ENCODE results near the gene CLASRP.

CLASRP gene

GRCh38 chr19:45092747-45093678, 54.2 kb downstream of the CLASRP start, which contains the start of gene PPP1R37:
Gene PPP1R37 (plus strand): TSS chr19:45093179. CDS start chr19:45093326, 147 bp downstream.
- peaks cover 0 to 5% (median 0%) of the 10 kb centered on the region in 3 donors for H3K36me3 ChIP-seq
- DNase-seq, result peak; percentile 93 to 95
- peak within 1 kb of the TSS; percentile 80 to 83 for H3K4me3 ChIP-seq
- intact Hi-C loops (cut with DNase I; ENCODE audit: low total_unique reads), result no loop called here
- TF ChIP-seq, protein P1, sequence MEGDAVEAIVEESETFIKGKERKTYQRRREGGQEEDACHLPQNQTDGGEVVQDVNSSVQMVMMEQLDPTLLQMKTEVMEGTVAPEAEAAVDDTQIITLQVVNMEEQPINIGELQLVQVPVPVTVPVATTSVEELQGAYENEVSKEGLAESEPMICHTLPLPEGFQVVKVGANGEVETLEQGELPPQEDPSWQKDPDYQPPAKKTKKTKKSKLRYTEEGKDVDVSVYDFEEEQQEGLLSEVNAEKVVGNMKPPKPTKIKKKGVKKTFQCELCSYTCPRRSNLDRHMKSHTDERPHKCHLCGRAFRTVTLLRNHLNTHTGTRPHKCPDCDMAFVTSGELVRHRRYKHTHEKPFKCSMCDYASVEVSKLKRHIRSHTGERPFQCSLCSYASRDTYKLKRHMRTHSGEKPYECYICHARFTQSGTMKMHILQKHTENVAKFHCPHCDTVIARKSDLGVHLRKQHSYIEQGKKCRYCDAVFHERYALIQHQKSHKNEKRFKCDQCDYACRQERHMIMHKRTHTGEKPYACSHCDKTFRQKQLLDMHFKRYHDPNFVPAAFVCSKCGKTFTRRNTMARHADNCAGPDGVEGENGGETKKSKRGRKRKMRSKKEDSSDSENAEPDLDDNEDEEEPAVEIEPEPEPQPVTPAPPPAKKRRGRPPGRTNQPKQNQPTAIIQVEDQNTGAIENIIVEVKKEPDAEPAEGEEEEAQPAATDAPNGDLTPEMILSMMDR (IDR thresholded peaks at IDR 0.05), result peak; percentile 39 to 47
- H3K27me3 ChIP-seq, result no peaks in the 10 kb centered on the region
- H3K27ac ChIP-seq, result peak within 1 kb of the TSS; percentile 77 to 84
- H3K4me1 ChIP-seq, result peaks cover 0 to 55% (median 39%) of the 10 kb centered on the region in 4 donors
- H3K9me3 ChIP-seq, result no peaks in the 10 kb centered on the region

DNA sequence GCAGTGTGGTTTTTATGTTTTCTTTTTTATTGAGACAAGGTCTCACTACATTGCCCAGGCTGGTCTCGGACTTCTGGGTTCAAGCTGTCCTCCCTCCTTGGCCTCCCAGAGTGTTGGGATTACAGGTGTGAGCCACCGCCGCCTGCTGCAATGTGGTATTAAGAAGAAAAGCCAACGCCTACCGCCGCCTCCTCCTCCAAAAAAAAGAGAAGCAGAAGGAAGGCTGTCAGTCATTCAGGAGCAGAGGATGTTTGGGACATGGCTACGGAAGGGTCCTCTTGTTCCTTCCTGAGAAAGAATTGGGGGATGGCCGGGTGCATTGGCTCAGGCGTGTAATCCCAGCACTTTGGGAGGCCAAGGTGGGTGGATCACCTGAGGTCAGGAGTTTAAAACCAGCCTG, 55.3 kb downstream of the CLASRP start:
- Histone ChIP-seq H3K4me3 (peak overlapping the region; percentile 80 to 83), H3K27me3 (no peaks in the 10 kb centered on the region), H3K9me3 (no peaks in the 10 kb centered on the region), H3K36me3 (no peaks in the 10 kb centered on the region), H3K4me1 (peaks cover 0 to 66% (median 43%) of the 10 kb centered on the region in 4 donors), H3K27ac (no peak overlapping the region)
- no peak for DNase-seq
- intact Hi-C loops (cut with DNase I; ENCODE audit: low total_unique reads), result no loop called here
- TF ChIP-seq, protein P1 (IDR thresholded peaks at IDR 0.05), result no peak

DNA sequence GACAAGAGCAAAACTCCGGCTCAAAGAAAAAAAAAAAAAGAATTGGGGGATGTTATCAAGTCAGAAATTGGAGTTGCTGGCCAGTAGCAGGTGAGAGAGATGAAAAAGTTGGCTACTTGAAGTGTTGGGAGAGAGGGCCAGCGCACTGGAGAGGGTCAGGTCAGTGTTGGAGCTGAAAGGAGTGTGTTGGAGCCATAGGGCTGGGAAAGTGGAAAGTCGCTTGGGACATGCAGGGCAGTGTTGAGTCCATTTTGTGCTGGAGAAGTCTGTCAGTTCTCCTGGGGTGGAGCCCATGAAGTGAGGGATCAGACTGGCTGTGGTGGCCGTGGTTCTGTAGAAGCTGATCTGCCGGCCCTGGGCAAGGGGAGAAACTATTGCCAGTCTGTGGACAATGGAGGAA, 55.9 kb downstream of the CLASRP start:
- H3K9me3 ChIP-seq, result no peaks in the 10 kb centered on the region
- no peak for DNase-seq
- peaks cover 0 to 70% (median 43%) of the 10 kb centered on the region in 4 donors for H3K4me1 ChIP-seq
- TF ChIP-seq, protein P1 (IDR thresholded peaks at IDR 0.05), result no peak
- no peaks in the 10 kb centered on the region for H3K27me3 ChIP-seq
- no peak overlapping the region for H3K27ac ChIP-seq
- intact Hi-C loops (cut with DNase I; ENCODE audit: low total_unique reads), result no loop called here
- H3K36me3 ChIP-seq, result no peaks in the 10 kb centered on the region
- H3K4me3 ChIP-seq, result no peak overlapping the region

DNA sequence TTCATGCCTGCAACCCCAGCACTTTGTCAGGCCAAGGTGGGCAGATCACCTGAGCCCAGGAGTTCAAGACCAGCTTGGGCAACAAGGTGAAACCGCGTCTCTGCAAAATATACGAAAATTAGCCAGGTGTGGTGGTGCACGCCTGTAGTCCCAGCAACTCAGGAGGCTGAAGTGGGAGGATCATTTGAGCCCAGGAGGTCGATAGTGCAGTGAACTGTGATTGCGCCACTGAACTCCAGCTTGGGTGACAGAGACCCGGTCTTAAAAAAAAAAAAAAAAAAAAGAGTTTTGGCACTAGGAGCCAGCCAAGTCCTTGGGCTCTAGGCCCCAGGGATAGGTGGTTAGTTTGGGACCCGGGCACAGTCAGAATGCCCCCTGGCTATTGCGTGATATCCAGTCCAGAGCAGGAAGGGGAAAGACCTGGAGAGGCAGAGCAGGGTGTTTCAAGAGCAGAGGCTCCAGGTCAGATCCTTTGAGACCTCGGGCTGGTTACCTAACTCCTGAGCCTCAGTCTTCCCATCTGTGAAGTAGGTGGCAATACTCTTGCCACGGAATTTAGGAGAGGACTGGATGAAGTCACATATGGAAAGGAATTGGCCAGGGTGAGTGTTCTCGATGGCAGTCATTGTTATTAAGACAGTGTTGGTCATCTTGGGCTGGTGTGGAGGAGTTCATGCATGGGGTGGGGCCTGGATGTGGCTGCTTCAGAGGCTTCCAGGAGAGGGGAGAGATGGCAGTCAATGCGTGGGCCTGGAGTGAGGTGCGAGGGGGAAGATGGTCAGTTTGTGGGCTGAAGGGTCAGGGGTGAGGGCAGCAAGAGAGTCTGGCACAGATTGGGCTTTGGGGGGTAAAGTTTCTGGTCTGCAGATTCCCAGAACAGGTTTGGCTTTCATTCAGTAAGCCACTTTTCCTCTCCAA, 56.9 kb downstream of the CLASRP start:
- H3K27me3 ChIP-seq, result no peaks in the 10 kb centered on the region
- no peak for DNase-seq
- H3K4me3 ChIP-seq, result no peak overlapping the region
- no peak overlapping the region for H3K27ac ChIP-seq
- H3K4me1 ChIP-seq, result peaks cover 0 to 66% (median 41%) of the 10 kb centered on the region in 4 donors
- H3K9me3 ChIP-seq, result no peaks in the 10 kb centered on the region
- TF ChIP-seq, protein P1 (IDR thresholded peaks at IDR 0.05), result no peak
- intact Hi-C loops (cut with DNase I; ENCODE audit: low total_unique reads), result no loop called here
- H3K36me3 ChIP-seq, result no peaks in the 10 kb centered on the region

DNA sequence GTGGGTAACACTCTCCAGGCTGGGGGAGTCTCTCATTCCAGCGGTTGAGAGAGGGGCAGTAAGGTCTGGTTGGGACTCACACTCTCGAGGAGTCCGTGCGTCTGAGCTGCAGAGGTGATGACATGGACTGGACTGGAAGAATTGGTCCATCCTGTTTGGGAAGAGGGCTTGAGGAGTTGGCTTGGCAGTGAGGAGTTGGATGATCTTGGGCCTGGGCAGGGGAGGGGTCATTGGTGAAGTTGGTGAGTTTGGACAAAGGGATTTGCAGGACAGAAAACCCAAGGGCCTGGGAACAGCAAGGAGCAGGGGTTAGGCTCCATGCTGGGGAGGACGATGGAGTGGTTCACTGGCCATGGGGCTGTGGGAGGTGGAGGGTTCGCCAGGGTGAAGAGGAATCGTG, 57.9 kb downstream of the CLASRP start:
- DNase-seq, result no peak
- H3K27me3 ChIP-seq, result no peaks in the 10 kb centered on the region
- H3K27ac ChIP-seq, result no peak overlapping the region
- intact Hi-C loops (cut with DNase I; ENCODE audit: low total_unique reads), result no loop called here
- H3K4me1 ChIP-seq, result peaks cover 0 to 64% (median 36%) of the 10 kb centered on the region in 4 donors
- no peaks in the 10 kb centered on the region for H3K9me3 ChIP-seq
- H3K36me3 ChIP-seq, result no peaks in the 10 kb centered on the region
- TF ChIP-seq, protein P1 (IDR thresholded peaks at IDR 0.05), result no peak
- H3K4me3 ChIP-seq, result no peak overlapping the region
